RWPE1 (cell line): Measurements from ENCODE around the gene DCAF5.

Experiments used
- CTCF ChIA-PET: fragments of 350-600 bp; sonication (Branson Sonifier 250); formaldehyde crosslinking; extraction: SDS; loops from one replicate; lab custom pipeline; 2021; lab: Yijun Ruan, JAX
- POLR2A ChIA-PET: fragments of 400-600 bp; formaldehyde crosslinking; extraction: SDS; loops from one replicate; lab custom pipeline; 2020; ENCODE audit warnings: antibody characterized with exemption; ENCODE audit not compliant: low non-redundant PET; lab: Yijun Ruan, JAX
- DNase-seq: peaks from one replicate; pipeline ENCODE4 v3.0.0; 2012; ENCODE audit warnings: low spot score
- H3K27ac ChIP-seq: fragments of 450-650 bp; 2 replicates; pipeline ENCODE4 v1.5.1; 2017
- TF ChIP-seq, protein P1 (sequence below): fragments of 450-650 bp; conservative IDR thresholded peaks from 2 replicates; pipeline ENCODE4 v1.5.1; 2017; ENCODE audit warnings: low read depth, mild to moderate bottlenecking

DCAF5 gene

DNA sequence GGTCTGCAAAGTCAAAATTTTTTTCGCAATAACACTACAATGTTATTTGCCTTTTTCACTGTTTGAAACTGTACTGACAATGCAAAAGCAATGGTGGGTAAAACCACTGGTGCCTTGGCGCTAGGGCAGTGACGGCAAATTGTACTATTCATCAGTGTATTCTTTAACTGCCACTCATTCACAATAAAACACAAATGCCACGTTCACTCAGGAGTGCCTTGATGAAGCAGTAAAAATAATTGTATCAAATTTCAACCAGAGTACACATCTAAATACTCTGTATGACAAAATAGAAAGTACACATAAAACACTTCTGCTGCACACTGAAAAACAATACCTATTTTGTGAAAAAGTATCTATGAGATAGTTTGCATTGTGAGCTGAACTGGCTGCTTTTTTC lies 17.8 kb downstream of the DCAF5 start:
- TF ChIP-seq, protein P1, sequence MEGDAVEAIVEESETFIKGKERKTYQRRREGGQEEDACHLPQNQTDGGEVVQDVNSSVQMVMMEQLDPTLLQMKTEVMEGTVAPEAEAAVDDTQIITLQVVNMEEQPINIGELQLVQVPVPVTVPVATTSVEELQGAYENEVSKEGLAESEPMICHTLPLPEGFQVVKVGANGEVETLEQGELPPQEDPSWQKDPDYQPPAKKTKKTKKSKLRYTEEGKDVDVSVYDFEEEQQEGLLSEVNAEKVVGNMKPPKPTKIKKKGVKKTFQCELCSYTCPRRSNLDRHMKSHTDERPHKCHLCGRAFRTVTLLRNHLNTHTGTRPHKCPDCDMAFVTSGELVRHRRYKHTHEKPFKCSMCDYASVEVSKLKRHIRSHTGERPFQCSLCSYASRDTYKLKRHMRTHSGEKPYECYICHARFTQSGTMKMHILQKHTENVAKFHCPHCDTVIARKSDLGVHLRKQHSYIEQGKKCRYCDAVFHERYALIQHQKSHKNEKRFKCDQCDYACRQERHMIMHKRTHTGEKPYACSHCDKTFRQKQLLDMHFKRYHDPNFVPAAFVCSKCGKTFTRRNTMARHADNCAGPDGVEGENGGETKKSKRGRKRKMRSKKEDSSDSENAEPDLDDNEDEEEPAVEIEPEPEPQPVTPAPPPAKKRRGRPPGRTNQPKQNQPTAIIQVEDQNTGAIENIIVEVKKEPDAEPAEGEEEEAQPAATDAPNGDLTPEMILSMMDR: no peak
- POLR2A ChIA-PET: no interaction called here
- no peak for DNase-seq
- H3K27ac ChIP-seq: no peak overlapping the region
- CTCF ChIA-PET: no interaction called here

DNA sequence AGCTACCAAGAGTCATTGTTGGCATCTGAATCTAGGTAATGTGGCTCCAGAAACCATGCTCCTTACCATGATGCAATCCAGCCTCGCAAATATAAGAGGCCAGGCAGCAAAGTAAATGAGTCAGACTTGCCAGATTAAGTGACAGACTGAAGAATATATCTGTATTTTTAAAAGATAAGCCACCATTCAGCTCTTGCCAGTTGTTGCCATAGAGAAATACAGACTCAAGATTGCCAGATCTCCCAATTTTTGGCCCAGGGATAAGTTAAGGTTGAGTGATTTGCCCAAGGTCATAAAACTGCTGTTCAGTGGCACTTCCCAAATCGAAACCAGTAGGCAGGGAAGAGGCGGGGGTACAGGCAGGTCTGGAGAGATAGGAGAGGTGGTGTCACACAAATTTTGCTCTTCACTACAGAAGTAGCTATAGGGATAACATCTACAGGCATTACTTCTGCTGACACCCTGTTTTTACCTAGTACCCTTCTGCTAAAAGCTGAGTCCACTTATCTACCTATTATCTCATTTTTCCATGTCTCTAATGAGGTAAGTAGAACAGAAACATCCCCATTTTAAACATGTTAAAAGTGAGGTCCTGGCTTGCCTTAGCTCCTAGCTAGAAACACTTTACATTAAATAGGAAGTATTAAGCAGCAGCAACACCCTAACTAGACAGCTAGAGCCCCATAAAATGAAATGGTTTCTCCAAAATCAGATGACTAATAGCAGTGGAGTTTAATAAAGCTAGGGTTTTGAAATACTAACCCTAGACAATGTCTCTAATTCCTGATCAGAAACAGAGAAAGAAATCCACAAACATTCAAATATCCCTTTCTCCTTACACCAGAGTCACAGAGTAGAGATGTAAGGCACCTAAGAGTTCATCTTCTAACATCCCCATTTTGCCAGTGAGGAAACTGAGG lies 19.5 kb downstream of the DCAF5 start:
- ChIA-PET CTCF (interaction anchor here (0.5 to 0.7 kb wide), 2 partner anchors 290 to 1845 kb away, joined by 3 read pairs; no protein-coding TSS in a partner anchor), POLR2A (no interaction called here)
- no peak overlapping the region for H3K27ac ChIP-seq
- TF ChIP-seq, protein P1: no peak
- no peak for DNase-seq

DNA sequence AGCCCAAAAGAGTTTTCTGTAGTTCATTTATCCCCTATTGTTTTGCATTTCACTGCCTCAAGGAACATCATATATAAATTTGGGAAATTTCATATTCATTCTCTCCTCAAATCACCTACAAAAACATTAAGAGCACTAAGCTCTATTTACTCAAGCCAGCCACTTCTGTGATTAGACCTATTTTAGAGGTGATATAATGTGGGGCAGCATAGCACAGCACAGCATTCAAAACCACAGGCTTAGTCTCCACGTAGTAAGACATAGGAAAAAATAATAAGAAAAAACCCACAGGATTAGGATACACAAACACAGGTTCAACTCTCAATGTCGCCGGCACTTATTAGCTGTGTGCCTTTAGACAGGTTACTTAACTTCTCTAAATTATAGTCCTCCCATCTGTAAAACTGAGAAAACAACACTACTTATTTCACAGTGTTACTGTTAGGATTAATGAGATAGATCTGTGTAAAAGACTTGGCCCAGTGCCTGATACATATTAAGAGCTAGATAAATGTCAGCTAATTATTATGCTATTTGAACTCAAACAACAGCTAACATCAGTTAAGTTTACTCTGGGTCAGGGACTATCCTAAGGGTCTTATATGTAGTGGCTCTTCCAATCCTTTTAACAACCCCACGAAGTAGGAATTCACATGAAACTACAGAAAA lies 20.3 kb downstream of the DCAF5 start:
- no peak for DNase-seq
- TF ChIP-seq, protein P1: no peak
- no peak overlapping the region for H3K27ac ChIP-seq
- ChIA-PET POLR2A (no interaction called here), CTCF (interaction anchor here (0.5 kb wide), 1 partner anchor 1846 kb away, joined by 3 read pairs; no protein-coding TSS in a partner anchor)

DNA sequence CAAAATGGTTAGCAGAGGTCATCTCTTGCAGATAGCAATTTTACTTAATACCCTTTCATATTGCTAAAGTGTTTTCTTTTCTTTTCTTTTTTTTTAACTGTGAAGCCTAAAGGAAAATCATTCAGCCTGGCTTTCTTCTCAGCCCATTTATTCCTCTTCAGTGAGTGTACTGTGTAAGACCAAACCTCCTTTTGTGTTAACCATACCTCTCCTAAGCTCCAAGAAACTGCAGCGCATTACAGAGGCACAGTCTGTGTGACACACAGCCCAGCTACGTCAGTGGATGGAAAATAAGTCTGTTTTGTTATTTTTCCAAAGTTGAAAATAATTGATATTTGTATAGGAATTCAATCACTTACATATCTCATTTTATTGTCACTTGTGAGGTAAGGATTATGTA lies 21.7 kb downstream of the DCAF5 start:
- ChIA-PET CTCF (interaction anchor here (0.6 to 1.3 kb wide), 4 partner anchors 20 to 151 kb away, joined by 3 to 4 read pairs (median 4); partner anchors contain the start of gene DCAF5), POLR2A (interaction anchor here (0.5 to 0.6 kb wide), 2 partner anchors 12 to 60 kb away, joined by 3 to 9 read pairs; no protein-coding TSS in a partner anchor)
- H3K27ac ChIP-seq: no peak overlapping the region
- TF ChIP-seq, protein P1: no peak
- no peak for DNase-seq

DNA sequence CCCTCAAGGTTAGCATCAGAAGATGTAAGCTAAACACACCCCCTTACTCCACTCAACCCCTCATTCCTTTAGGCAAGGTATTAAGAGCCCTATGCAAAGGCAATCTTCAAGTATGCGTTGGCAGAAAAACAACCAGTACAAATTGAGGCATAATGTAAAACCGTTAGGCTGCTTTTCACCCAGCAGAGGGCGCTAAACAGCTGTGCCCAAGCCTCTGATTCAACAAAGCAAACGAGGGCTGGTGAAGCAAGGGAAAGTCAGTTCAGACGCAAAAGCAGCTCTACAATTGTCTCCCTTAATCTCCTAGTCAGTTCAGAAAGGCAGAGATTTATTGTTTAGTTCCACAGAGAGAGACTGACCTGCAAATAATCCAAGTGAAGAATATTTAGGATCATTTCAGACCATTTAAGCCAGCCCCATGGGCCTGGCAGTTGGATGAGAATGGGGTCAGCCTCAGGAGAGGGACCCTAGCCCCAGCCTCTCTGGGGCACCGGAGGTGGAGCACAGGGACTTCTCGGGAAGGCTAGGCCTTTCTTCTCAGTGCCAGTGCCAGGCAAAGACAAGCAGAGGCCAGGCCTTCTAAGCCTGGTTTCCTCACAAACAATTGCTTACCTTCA lies 23.5 kb downstream of the DCAF5 start:
- ChIA-PET CTCF (interaction anchor here (0.6 to 1.5 kb wide), 14 partner anchors 21 to 340 kb away, joined by 3 to 10 read pairs (median 3); partner anchors contain the start of gene DCAF5), POLR2A (no interaction called here)
- H3K27ac ChIP-seq: peak overlapping the region; percentile 63
- TF ChIP-seq, protein P1: peak; percentile 94
- DNase-seq: peak; percentile 80

DNA sequence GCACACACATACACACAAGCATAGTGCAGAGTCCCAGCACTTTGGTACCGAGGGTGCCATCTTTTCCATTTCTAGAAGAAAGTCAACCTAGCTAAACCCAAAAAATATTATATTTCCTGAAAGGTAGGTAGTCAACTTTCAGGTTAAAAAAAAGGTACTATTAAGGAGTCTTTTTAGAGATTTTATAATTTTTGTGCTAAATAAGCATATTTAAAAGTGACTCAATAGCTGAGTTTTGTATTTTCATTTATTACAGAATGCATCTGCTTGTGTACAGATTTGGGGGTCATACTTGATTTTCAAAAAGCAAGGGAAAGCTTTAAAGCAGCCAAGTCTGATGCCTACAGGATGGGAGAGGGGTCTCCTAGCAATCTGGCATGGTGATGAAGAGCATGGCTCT lies 34.6 kb downstream of the DCAF5 start:
- TF ChIP-seq, protein P1: no peak
- no peak for DNase-seq
- no peak overlapping the region for H3K27ac ChIP-seq
- POLR2A ChIA-PET: no interaction called here
- CTCF ChIA-PET: no interaction called here
